Stimulated activated CD4-positive, alpha-beta T cell treated with anti-CD3 and anti-CD28 coated beads, TNF-alpha, amount 100 ng/mL, for 48 hours (primary cell): ENCODE results near the gene C1S.
"Not testable (repeated sequence)": the region's sequence is repeated elsewhere in the genome, so short reads cannot be mapped to it uniquely, and the experiment has no call there.

Experiments
- DNase-seq, 3 donors: peaks; one replicate each; pipeline ENCODE4 v3.0.0-alpha.2; 2020; ENCODE audit warnings: low read depth in 3 of 3

C1S gene

DNA sequence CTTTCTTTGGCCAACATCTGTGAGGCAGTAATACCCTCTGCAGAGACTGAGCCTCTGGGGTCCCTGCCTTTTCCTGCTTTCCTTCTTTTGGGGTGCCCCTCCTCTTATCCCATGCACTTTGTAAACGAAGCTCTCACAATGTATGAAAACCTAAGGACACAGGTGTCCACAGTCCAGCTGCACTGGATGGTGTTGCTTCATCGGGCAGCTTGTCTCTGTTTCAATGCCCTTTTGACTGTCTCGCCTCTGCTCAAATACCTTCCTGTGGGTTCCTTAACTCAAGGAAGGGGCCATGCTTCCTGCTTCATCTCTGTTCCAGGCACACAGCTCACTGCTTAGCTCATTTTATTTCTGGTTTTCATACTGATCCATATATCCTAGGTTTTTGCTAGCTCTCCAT, 42.1 kb downstream of the C1S start:
- no peak for DNase-seq

- DNase-seq: no peak
Observed at GRCh38 chr12:7103837-7104584, 43.5 kb downstream of the C1S start.

GRCh38 chr12:7106082-7106481, 45.6 kb downstream of the C1S start:
- no peak for DNase-seq

DNA sequence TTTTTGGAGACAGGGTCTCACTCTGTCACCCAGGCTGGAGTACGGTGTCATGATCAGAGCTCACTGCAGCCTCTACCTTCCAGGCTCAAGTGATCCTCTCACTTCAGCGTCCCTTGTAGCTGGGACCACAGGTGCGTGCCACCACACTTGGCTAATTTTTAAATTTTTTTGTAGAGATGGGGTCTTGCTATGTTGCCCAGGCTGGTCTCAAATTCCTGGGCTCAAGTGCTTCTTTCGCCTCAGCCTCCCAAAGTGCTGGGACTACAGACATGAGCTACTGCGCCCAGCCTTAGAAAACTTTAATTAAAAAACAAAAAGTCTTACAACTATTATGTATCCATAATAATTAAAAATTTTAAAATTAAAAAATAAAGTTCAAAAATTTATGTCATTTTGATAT, 46.7 kb downstream of the C1S start:
- DNase-seq: not testable (repeated sequence)

DNA sequence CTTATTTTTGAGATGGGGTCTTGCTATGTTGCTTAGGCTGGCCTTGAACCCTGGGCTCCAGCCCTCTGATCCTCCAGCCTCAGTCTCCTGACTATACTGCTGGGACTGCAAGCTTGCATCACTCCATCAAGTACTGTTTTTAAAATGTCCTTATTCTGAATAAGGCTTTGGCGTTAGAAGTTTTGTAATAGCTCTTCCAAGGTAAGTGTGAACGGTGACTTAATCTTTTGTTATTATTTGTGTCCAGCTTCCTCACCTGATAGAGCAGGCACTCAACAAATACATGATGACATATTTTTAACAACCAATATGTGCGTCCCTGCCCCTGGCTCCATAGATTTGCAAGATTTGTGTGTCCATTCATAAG, 47.1 kb downstream of the C1S start:
- no peak for DNase-seq

- DNase-seq: peak in 2 of 3 donors; percentile 69 to 73
Observed at GRCh38 chr12:7108003-7108795, 47.7 kb downstream of the C1S start.

GRCh38 chr12:7108796-7109571, 48.5 kb downstream of the C1S start, which contains the start of gene C1RL:
Gene C1RL (minus strand): TSS chr12:7109214. CDS start chr12:7109180, 34 bp downstream.
- peak; percentile 65 to 77 (median 77) for DNase-seq

DNA sequence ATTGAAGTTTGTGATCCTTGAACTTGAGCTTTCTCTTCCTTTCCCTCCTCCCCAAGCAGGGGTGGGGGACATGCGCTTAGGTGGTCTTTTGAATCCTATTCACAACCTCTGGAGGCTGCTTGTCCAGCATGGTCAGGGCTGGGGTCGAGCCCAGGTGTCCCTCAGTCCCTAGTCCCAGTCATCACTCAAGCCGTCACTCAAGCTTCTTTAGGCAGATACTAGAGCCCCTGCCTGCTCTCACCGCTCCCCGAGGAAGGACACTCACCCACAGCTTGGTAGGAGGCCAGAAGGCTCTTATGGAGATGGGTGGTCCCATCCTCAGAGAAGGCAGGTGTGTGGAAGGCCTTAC, 49.0 kb downstream of the C1S start:
- no peak for DNase-seq

DNA sequence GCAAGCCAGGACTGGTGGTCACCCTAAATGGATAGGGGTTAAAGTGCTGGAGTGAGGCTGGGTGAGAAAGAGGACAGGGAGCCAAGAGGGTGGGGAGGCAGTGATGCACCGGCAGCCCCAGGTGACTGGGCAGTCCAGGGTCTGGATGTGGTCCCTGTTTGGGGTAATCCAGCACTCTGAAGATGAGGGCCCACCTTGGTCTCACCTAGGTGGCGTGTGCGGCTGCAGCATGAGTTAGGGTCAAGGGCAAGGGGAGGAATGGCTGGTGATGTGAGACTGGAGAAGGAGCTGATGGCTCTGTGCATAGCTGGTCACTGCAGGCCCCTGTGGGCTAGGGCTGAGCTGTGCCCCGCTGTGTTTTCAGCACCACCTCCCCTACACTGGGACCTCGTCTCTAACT, 50.1 kb downstream of the C1S start:
- DNase-seq: no peak

DNA sequence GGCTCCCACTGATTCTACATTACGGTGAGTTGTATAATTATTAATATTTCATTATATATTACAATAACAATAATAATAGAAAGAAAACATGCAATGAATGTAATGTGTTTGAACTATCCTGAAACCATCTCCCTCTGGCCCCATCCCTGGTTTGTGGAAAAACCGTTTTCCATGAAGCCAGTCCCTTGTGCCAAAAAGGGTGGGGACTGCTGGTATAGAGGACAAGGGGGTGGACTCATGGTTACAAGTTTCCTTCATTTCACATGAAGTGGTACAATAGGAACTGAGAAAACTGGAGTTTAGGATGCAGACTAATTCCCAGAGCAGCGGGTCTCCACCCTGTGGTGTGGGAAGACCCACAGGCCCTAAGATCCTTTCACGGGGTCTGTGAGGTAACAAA, 51.5 kb downstream of the C1S start:
- no peak for DNase-seq

GRCh38 chr12:7113389-7113871, 52.9 kb downstream of the C1S start:
- no peak for DNase-seq

GRCh38 chr12:7114008-7114407, 53.5 kb downstream of the C1S start:
- no peak for DNase-seq

DNA sequence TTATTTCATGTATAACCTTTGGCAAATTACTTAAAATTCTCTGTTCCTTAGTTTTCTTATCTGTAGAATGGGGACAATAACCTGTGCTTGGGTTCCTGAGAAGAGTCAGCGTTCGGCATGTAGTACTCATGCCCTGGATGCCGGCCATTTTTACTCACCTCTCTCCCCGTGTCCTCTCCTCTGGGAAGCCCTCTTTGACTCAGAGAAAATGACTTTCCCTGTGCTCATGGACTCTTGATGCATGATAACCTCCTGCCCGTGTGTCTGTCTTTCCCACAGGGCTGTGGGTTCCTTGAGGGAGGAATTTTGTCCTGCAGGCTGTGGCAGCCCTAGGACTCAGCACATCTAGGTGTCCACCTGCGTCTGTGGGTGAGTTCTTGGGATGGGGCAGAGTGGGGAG, 54.3 kb downstream of the C1S start:
- DNase-seq: no peak

DNA sequence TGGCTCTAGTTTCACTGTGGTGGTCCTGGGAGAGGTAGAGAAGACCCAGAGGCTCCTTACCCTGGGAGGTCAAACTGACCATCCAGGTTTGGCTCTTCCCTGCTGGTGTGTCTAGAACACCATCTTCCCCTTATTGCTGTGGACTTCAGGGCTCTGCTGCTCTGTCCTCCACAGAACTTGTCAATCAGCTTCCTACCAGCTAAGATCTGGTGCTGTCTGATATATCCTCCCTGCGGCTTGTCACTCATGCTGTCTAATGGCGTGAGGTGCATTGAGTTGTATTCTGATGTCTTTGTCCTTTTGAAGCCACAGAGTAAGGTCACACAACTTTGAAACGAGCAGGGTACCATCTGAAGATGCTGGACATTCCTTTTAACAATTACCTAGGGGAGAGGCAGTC, 55.7 kb downstream of the C1S start:
- no peak for DNase-seq

DNA sequence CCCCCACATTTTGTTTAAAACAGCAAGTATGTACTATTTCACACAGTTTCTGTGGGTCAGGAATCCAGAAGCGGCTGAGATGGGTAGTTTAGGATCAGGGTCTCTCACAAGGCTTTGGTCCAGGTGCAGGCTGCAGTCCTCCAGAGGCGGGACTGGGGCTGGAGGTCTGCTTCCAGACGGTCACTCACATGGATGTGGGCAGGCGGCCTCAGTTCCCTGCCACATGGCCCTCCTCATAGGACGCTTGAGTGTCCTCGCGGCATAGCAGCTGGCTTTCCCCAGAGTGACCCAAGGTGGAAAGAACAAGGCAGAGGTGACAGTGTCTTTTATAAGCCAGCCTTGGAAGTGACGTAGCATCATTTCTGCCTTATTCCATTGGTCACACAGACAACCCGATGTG, 56.4 kb downstream of the C1S start:
- DNase-seq: no peak

DNA sequence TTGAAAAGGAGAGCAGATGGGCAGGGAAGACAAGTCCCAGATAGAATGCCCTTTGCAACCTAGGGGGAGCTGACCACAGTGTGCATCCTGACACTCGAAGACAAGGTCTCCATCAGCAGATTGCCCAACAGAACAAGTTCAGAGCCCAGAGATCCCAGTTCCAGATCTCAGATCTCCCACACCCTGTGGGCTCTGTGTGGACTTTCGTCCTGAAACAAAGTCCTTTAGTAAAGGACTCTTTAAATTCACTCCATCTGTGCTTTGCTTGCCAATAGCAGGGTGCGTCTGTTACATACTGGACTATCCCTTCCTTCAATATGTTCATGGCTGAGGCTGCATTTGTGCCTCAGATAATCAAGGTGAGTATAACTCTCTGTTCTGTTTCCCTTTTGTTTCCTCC, 57.2 kb downstream of the C1S start:
- no peak for DNase-seq

GRCh38 chr12:7118881-7119280, 58.4 kb downstream of the C1S start:
- DNase-seq: no peak

GRCh38 chr12:7120166-7120565, 59.6 kb downstream of the C1S start:
- no peak for DNase-seq
